Thymus (tissue), 11 donors: ENCODE data around the gene ARHGAP15. TPM values are rescaled to one million over a fixed set of nuclear protein-coding genes. Genes with fewer than 3 reads are reported as not detected.
A peak's percentile ranks its signal among the peaks of the same experiment; 100 is the strongest.

Experiments used
- DNase-seq, 9 donors: peaks; one replicate each; pipeline ENCODE4 v3.0.0-alpha.2; 2013; ENCODE audit warnings: low spot score in 9 of 9, low read depth in 6 of 9, missing footprints in 1 of 9
- H3K27ac ChIP-seq, 2 donors: one replicate each; pipeline ENCODE4 v1.5.1; 2013; ENCODE audit warnings: control low read depth in 1 of 2, low read depth in 1 of 2, low read length in 1 of 2, mild to moderate bottlenecking in 1 of 2, moderate library complexity in 1 of 2
- H3K27me3 ChIP-seq, 2 donors: one replicate each; pipeline ENCODE4 v1.5.1; 2013; ENCODE audit warnings: low read length in 1 of 2; ENCODE audit not compliant: control insufficient read depth in 2 of 2, insufficient read depth in 1 of 2
- H3K36me3 ChIP-seq, 2 donors: one replicate each; pipeline ENCODE4 v1.5.1; 2013; ENCODE audit warnings: low read length in 1 of 2, mild to moderate bottlenecking in 1 of 2, moderate library complexity in 1 of 2; ENCODE audit not compliant: control insufficient read depth in 2 of 2, insufficient read depth in 2 of 2
- H3K4me1 ChIP-seq, 2 donors: one replicate each; pipeline ENCODE4 v1.5.1; 2013; ENCODE audit warnings: low read length in 2 of 2; ENCODE audit not compliant: control insufficient read depth in 2 of 2, insufficient read depth in 2 of 2
- H3K4me3 ChIP-seq, 2 donors: one replicate each; pipeline ENCODE4 v1.5.1; 2013; ENCODE audit warnings: low read length in 2 of 2, control low read depth in 1 of 2, mild to moderate bottlenecking in 1 of 2
- H3K9me3 ChIP-seq, 2 donors: one replicate each; pipeline ENCODE4 v1.5.1; 2013; ENCODE audit warnings: low read length in 1 of 2, mild to moderate bottlenecking in 1 of 2; ENCODE audit not compliant: control insufficient read depth in 2 of 2, insufficient read depth in 1 of 2
- WGBS: extraction: QIAGEN DNeasy Blood & Tissue Kit; methylation state at CpG from one replicate; pipeline ENCODE4 v1.1.7; 2013; 5-methylcytosine and 5-hydroxymethylcytosine counted together
- polyA plus RNA-seq: library from polyadenylated mRNA; stranded (reverse); fragments of 200-250 nt; gene quantifications from one replicate; pipeline ENCODE4 v1.2.3, GENCODE V29; 2013
- total RNA-seq: library from RNA; stranded (reverse); fragments of 120-200 nt; gene quantifications from one replicate; pipeline ENCODE4 v1.2.4, GENCODE V29; 2013
- donor health status: healthy.

Gene ARHGAP15
- total and polyA plus RNA-seq, 2 donors, result 55.8 to 182 TPM

DNA sequence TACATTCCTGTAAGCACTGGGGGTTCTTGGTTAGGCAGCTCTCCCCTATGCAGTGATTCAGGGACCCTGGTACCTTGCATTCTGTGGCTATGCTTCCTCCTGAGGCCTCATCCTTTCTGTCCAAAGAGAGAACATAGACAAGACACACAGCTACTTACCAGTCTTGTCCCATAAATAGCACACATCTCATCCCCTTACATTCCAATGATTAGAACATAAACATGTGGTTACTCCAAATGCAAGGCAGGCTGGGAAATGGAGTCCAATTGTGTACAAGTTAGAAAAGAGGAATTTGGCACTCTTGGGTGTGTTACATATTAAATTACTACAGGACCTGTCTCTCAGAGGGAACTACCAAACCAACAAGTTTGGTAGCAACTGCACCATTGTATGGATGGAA, 171.3 kb downstream of the ARHGAP15 start:
- no peaks in the 10 kb centered on the region for H3K4me1 ChIP-seq
- H3K27me3 ChIP-seq, result no peaks in the 10 kb centered on the region
- no peak overlapping the region for H3K27ac ChIP-seq
- H3K4me3 ChIP-seq, result no peak overlapping the region
- peaks cover 0 to 6% of the 10 kb centered on the region in 2 donors for H3K36me3 ChIP-seq
- no peak for DNase-seq
- no peaks in the 10 kb centered on the region for H3K9me3 ChIP-seq

DNA sequence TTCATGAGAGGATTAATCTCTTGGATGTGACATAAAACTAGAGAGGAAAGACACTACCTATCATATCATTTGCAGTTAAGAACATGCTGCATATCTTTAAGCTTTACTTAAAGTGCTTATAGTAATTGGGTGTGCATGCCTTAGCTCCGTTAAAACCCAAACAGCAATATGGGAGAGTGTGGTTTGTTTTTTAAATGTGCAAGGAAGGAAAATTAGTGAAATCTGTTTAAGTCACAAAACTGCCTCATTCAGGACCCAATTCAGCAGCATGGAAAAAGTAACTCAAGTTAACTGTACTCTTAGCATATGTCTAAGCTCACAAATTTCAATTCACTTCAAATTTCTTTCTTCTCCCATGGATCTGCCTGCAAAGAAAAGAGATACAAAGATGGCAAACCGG, 182.2 kb downstream of the ARHGAP15 start:
- Histone ChIP-seq H3K27me3 (no peaks in the 10 kb centered on the region), H3K4me3 (no peak overlapping the region), H3K36me3 (no peaks in the 10 kb centered on the region), H3K9me3 (no peaks in the 10 kb centered on the region), H3K27ac (no peak overlapping the region), H3K4me1 (no peaks in the 10 kb centered on the region)
- DNase-seq, result no peak
- 95% methylated on average over 2 of the region's 2 CpGs for WGBS

DNA sequence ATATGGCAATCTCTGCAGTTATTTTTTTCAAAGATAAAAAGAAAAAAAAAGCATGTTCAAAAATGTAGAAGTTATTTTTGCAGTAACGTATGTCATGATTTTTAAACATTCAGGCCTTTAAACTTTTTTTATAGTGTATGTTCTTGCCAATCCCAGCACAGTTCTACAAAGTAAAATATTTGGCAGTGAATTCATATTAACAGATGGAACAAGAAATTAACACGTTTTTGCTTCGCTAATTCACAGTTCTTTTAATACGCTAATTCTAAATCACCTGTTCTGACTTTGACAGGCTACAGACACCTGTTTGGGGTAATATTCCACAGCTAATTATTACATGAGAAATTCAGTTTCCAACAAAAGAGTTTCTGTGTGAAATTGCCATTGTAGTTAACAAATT, 183.2 kb downstream of the ARHGAP15 start:
- Histone ChIP-seq H3K27me3 (no peaks in the 10 kb centered on the region), H3K36me3 (no peaks in the 10 kb centered on the region), H3K9me3 (no peaks in the 10 kb centered on the region), H3K4me1 (no peaks in the 10 kb centered on the region), H3K27ac (no peak overlapping the region), H3K4me3 (no peak overlapping the region)
- WGBS, result 98% methylated on average over 4 of the region's 4 CpGs
- DNase-seq, result no peak

DNA sequence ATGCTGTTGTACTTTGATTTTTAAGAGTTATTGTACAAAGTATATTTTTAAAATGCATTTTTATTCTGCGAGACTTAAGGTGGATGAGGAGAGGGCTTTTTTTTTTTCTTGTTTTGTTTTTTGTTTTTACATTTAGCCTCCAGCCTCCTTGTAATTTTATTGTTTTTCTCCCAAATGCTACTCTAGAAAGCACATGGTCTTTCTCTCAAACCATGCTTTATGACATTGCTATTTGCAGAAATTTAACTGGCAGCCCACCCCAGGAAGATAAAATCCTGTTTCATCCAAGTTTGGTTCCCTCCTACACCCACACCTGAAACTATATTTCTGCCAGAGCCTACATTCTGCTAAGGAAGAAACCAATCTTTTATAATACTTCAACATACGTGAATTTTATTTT, 184.6 kb downstream of the ARHGAP15 start:
- 96% methylated on average over 2 of the region's 2 CpGs for WGBS

DNA sequence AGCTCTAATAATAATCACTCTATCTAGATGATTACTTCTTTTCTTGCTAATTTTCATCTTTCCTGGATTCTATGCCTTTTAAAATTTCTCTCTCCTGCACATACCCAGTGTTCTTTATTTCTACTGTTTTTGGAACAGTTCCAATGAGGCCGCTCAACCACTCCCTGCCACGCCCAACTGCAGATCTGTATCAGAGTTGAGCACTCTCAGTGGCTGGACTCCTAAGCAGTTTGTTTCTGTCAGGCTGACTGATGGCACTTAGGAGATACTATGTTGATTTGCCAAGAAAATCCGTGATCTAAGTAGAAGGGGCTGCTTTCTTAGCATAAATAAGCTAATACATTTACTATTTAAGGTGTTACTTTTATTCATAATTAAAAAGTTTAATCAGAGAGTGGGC, 192.8 kb downstream of the ARHGAP15 start:
- H3K36me3 ChIP-seq, result peaks cover 6% of the 10 kb centered on the region in 2 donors
- WGBS, result 82% methylated on average over 3 of the region's 3 CpGs

More for the DNA sequence above, 184.6 kb downstream of the ARHGAP15 start:
- Histone ChIP-seq H3K4me3 (no peak overlapping the region), H3K4me1 (no peaks in the 10 kb centered on the region), H3K27ac (no peak overlapping the region), H3K36me3 (no peaks in the 10 kb centered on the region), H3K27me3 (no peaks in the 10 kb centered on the region), H3K9me3 (no peaks in the 10 kb centered on the region)
- no peak for DNase-seq

DNA sequence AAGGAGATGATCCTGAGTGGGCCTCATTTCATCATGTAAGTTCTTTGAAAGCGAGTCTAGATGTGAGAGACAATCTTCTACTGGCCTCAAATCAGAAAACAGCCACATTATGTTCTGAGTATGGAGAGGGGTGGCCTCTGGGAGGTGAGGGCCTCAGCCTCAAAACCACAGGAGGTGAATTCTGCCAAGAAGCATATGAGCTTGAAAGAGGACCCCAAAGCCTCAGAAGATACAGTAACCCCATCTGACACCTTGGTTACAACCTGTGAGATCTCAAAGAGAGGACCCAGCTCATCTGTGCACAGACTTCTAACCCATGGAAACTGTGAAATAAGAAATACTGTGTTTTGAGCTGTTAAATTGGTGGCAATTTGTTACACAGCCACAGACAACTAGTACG, 200.1 kb downstream of the ARHGAP15 start:
- 87% methylated on average over 2 of the region's 2 CpGs for WGBS

More for the DNA sequence above, 192.8 kb downstream of the ARHGAP15 start:
- H3K27ac ChIP-seq, result no peak overlapping the region
- H3K27me3 ChIP-seq, result no peaks in the 10 kb centered on the region
- DNase-seq, result no peak
- no peaks in the 10 kb centered on the region for H3K4me1 ChIP-seq
- no peak overlapping the region for H3K4me3 ChIP-seq
- H3K9me3 ChIP-seq, result no peaks in the 10 kb centered on the region

DNA sequence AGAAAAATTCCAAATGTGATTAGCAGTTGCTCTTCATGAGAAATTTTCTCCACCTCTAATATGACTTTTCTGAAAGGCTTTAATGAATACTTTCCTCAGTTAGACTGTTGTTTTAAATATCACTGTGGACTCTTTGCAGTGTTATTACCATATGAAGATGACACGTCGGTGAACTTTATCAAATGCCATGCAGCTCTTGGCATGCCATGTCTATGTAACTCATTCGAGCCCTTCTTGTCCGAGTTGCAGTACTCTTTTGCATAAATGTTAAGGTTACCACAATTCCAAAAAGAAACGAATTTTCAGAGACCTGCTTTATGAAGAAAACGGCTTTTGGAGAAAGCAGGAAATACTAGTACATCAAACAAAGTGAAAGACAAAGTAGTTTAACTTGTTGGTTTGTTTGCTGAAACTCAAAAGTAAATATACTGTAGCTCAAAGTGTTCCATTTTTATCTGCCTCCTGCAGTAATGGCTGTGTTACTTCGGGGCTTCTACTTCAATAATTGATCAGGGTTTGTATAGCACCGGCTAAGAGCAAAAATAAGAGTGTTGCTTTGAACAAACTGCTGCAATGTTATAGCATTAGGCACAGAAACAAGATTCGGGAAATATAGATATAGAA, 204.1 kb downstream of the ARHGAP15 start:
- DNase-seq, result peak in 2 of 9 donors; percentile 4 to 24
- H3K9me3 ChIP-seq, result no peaks in the 10 kb centered on the region
- H3K4me3 ChIP-seq, result no peak overlapping the region
- H3K4me1 ChIP-seq, result peaks cover 0 to 5% of the 10 kb centered on the region in 2 donors
- no peaks in the 10 kb centered on the region for H3K27me3 ChIP-seq
- peak overlapping the region in 1 of 2 donors; percentile 9 for H3K27ac ChIP-seq
- 81% methylated on average over 9 of the region's 9 CpGs for WGBS
- H3K36me3 ChIP-seq, result peaks cover 0 to 3% of the 10 kb centered on the region in 2 donors

More for the DNA sequence above, 200.1 kb downstream of the ARHGAP15 start:
- H3K27ac ChIP-seq, result no peak overlapping the region
- peak in 4 of 9 donors; percentile 21 to 54 (median 28) for DNase-seq
- no peaks in the 10 kb centered on the region for H3K9me3 ChIP-seq
- H3K4me3 ChIP-seq, result no peak overlapping the region
- no peaks in the 10 kb centered on the region for H3K27me3 ChIP-seq
- no peaks in the 10 kb centered on the region for H3K36me3 ChIP-seq
- peaks cover 0 to 5% of the 10 kb centered on the region in 2 donors for H3K4me1 ChIP-seq

DNA sequence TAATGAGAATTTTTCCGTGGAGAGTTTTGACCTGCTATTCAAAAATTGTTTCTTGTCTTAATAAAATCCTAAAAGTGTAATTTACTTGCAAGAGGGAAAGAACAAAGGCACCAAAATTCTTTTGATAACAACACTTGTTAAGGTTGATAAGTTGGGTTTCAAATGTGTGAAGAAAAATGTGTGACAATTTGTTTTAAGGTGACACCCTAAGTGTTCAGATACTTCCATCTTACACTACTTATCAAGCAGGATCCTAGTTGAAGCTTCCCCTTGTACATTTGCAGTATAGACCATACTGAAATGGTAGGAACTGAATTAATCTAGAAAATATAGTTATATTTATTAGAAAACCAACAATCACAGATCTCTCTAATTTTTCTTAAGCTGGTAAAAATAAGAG, 204.6 kb downstream of the ARHGAP15 start:
- no peak for DNase-seq
- WGBS, result 91% methylated on average over 1 of the region's 1 CpG
- Histone ChIP-seq H3K27ac (no peak overlapping the region), H3K27me3 (no peaks in the 10 kb centered on the region), H3K4me3 (no peak overlapping the region), H3K9me3 (no peaks in the 10 kb centered on the region), H3K4me1 (peaks cover 0 to 5% of the 10 kb centered on the region in 2 donors), H3K36me3 (peaks cover 0 to 3% of the 10 kb centered on the region in 2 donors)

DNA sequence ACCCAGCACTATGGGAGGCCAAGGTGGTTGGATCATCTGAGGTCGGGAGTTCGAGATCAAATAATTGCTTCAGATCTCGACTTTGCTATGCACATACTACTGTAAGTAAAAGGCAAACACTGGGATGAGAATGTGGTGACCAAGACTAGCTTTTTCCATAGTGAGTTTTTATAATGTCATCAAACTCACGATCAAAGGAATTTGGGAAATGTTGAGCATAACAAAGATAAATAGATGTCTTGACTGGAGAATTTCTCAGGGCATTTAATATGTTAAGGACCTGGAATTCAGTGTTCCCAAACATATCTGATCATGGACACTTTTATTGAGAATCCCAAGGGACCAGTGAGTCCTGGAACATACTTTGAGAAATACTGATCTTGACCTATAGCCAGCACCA, 205.6 kb downstream of the ARHGAP15 start:
- DNase-seq, result no peak
- Histone ChIP-seq H3K27me3 (no peaks in the 10 kb centered on the region), H3K4me3 (no peak overlapping the region), H3K36me3 (peaks cover 0 to 3% of the 10 kb centered on the region in 2 donors), H3K27ac (no peak overlapping the region), H3K4me1 (no peaks in the 10 kb centered on the region), H3K9me3 (no peaks in the 10 kb centered on the region)
- WGBS, result 99% methylated on average over 4 of the region's 4 CpGs
